Cardiac fibroblast (primary cell): ENCODE measurements around the gene SPPL3.

Source experiments
- DNase-seq, 2 donors: peaks; one replicate each; pipeline versions ENCODE4 v3.0.0 to v3.0.0-alpha.2; 2010; ENCODE audit warnings: low read depth in 2 of 2
- H3K4me3 ChIP-seq, 2 donors: replicated peaks in 1 of 2; 1 replicate in 1 of 2; 2 replicates in 1 of 2; pipeline ENCODE4 v1.5.1; 2011; ENCODE audit warnings: low read depth in 2 of 2, low read length in 2 of 2, mild to moderate bottlenecking in 2 of 2, moderate library complexity in 1 of 2
- CTCF ChIP-seq: IDR thresholded peaks from one replicate; pipeline ENCODE4 v1.5.1; 2011; ENCODE audit warnings: low read depth, mild to moderate bottlenecking, low read length, inconsistent platforms

SPPL3 gene

GRCh38 chr12:120814903-120815429 is 89.2 kb downstream of the SPPL3 start:
- H3K4me3 ChIP-seq, result no peak overlapping the region
- DNase-seq, result no peak
- TF ChIP-seq CTCF, result no peak

DNA sequence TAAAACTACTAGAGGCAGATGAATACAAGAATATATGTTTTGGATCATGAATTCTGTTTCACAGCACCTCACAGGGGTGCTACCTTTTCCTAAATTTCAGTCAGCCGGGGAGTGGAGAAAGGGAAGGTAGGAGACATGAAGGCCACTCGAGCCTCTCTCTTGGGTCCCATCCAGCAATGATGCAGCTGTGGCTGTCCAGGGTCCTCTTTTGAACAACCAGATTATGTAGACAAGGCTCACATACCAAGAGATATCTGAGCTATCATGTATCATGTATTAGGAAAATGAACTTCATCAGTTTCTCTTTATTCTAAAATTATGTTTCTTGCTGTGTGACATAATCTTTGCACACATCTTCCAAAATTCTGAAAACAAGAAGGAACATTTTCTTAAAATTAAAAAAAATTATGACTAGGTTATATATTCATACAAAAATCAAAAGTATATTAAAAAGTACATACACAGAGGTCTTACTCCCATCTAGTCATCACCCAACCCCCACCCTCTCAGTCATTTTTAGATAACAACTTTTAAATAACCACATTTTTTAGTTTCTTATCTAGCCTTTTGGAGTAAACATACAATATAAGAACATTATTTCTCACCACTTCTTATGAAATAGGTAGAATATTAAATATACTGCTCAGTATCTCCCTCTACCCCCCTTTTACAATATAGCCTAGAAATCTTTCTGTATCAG is 89.8 kb downstream of the SPPL3 start:
- H3K4me3 ChIP-seq, result no peak overlapping the region
- TF ChIP-seq CTCF, result no peak
- DNase-seq, result no peak

DNA sequence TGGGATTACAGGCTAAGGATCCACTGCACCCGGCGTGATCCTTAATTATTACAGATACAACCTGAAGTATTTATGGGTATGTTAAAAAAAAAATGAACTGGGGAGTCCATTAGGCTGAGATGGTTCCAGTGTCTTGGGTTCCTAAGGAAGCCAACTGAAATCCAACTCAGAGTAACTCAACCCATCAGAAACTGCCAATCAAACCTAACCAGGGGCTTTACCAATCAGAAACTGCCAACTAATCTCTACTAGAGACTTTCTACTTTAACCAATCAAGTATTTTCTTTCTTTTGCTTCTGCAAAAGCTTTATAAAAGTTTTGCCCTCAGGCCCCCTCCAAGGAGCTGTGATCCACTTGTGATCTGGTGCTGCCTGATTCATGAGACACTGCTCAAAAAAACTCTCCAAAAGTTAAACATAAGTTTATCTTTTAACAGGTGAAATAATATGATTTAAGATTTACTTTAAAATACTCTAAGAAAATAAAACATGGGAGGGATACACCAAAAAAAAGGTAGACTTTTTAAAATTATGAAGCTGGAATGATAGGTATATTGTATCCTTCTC is 90.5 kb downstream of the SPPL3 start:
- no peak for TF ChIP-seq CTCF
- no peak overlapping the region for H3K4me3 ChIP-seq
- DNase-seq, result no peak

- H3K4me3 ChIP-seq, result no peak overlapping the region
- no peak for DNase-seq
- no peak for TF ChIP-seq CTCF
Observed at GRCh38 chr12:120810021-120810420, 94.1 kb downstream of the SPPL3 start.

- H3K4me3 ChIP-seq, result no peak overlapping the region
- no peak for DNase-seq
- TF ChIP-seq CTCF, result no peak
Observed at GRCh38 chr12:120804428-120804827, 99.7 kb downstream of the SPPL3 start.

DNA sequence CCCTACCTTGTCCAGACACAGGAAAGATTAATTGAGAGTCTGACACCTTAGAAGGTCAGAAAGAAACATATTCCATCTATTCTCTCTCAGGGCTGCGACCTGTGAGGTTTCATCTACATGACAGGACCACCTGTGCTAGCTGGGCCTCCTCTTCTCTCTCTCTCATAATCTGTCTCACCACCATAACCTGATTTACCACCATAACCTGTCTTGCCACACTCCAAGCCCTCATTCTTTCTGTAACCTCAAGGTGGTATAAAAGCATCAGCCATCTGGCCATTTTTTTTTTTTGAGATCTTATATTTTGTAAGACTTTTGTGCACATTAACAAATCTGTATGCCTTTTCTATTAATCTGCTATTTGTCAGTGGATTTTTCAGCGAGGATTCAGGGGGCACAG is 103.0 kb downstream of the SPPL3 start:
- no peak for DNase-seq
- H3K4me3 ChIP-seq, result no peak overlapping the region
- no peak for TF ChIP-seq CTCF
